ENCODE results near the gene RAET1G.
"Not testable (repeated sequence)": the region's sequence is repeated elsewhere in the genome, so short reads cannot be mapped to it uniquely, and the experiment has no call there.

The RAET1G gene

GRCh38 chr6:149953390-149953789 lies 30.5 kb upstream of the RAET1G start:
- DNase-seq, result not testable (repeated sequence)

GRCh38 chr6:149951626-149952025 lies 28.7 kb upstream of the RAET1G start:
- no peak for DNase-seq

GRCh38 chr6:149951096-149951495 lies 28.2 kb upstream of the RAET1G start:
- DNase-seq, result no peak

- DNase-seq, result no peak
Observed at GRCh38 chr6:149950423-149950822, 27.5 kb upstream of the RAET1G start.

GRCh38 chr6:149948616-149949015 lies 25.7 kb upstream of the RAET1G start:
- no peak for DNase-seq

GRCh38 chr6:149948011-149948410 lies 25.1 kb upstream of the RAET1G start:
- DNase-seq, result no peak

GRCh38 chr6:149947533-149947932 lies 24.6 kb upstream of the RAET1G start:
- DNase-seq, result not testable (repeated sequence)

- DNase-seq, result not testable (repeated sequence)
Observed at GRCh38 chr6:149946631-149947030, 23.7 kb upstream of the RAET1G start.

GRCh38 chr6:149945276-149945675 lies 22.4 kb upstream of the RAET1G start:
- DNase-seq, result not testable (repeated sequence)

- DNase-seq, result not testable (repeated sequence)
Observed at GRCh38 chr6:149943321-149943720, 20.4 kb upstream of the RAET1G start.

- DNase-seq, result no peak
Observed at GRCh38 chr6:149942461-149942829, 19.5 kb upstream of the RAET1G start.

- peak; percentile 95 for DNase-seq
Observed at GRCh38 chr6:149941583-149942460, 18.9 kb upstream of the RAET1G start, which contains the start of gene ULBP2. Gene ULBP2, plus strand, starts transcription at chr6:149942014. Its CDS starts 59 bp downstream, at chr6:149942073.

- no peak for DNase-seq
Observed at GRCh38 chr6:149940672-149940982, 17.7 kb upstream of the RAET1G start.

GRCh38 chr6:149939909-149940671 lies 17.2 kb upstream of the RAET1G start:
- no peak for DNase-seq

GRCh38 chr6:149939356-149939648 lies 16.4 kb upstream of the RAET1G start:
- DNase-seq, result no peak

- peak; percentile 79 for DNase-seq
Observed at GRCh38 chr6:149938571-149939355, 15.8 kb upstream of the RAET1G start.

GRCh38 chr6:149938013-149938570 lies 15.2 kb upstream of the RAET1G start:
- DNase-seq, result not testable (repeated sequence)

GRCh38 chr6:149936743-149937142 lies 13.8 kb upstream of the RAET1G start:
- DNase-seq, result no peak

- no peak for DNase-seq
Observed at GRCh38 chr6:149935668-149936067, 12.7 kb upstream of the RAET1G start.

- DNase-seq, result no peak
Observed at GRCh38 chr6:149935246-149935645, 12.3 kb upstream of the RAET1G start.

GRCh38 chr6:149934249-149935156 lies 11.6 kb upstream of the RAET1G start:
- DNase-seq, result peak; percentile 83

GRCh38 chr6:149933461-149933860 lies 10.5 kb upstream of the RAET1G start:
- no peak for DNase-seq

Measured in CD4-positive, alpha-beta T cell treated with Interleukin-12 subunit alpha and Interleukin-12 subunit beta, for 1 hour (primary cell).